HepG2 (cell line): ENCODE measurements around the gene IDNK. TPM values are rescaled to one million over a fixed set of nuclear protein-coding genes. Genes with fewer than 3 reads are reported as not detected.

ENCODE experiments used
- ARID4A ChIP-seq: sonication (generic); formaldehyde crosslinking; IDR thresholded peaks from 2 replicates; pipeline ENCODE4 v1.5.0; 2020; ENCODE audit warnings: mild to moderate bottlenecking, missing genetic modification reagents, borderline replicate concordance
- EP300 ChIP-seq, 3 experiments: sonication (generic) in 1 of 3; formaldehyde crosslinking in 1 of 3; IDR thresholded peaks; 2 replicates each; pipeline versions ENCODE4 v1.5.1 to v1.6.1; 2011 to 2020; ENCODE audit warnings: low read depth in 2 of 3, low read length in 2 of 3, borderline replicate concordance in 1 of 3, improper control_type of control experiment in 1 of 3, mild to moderate bottlenecking in 1 of 3, missing genetic modification reagents in 1 of 3, moderate library complexity in 1 of 3
- HMGXB3 ChIP-seq: sonication (generic); formaldehyde crosslinking; IDR thresholded peaks from 2 replicates; pipeline ENCODE4 v1.4.0; 2020; ENCODE audit warnings: missing genetic modification reagents, borderline replicate concordance
- KLF16 ChIP-seq, 2 experiments: sonication (generic) in 1 of 2; formaldehyde crosslinking in 1 of 2; IDR thresholded peaks; 2 replicates each; pipeline versions ENCODE4 v1.6.1 to v1.8.0; 2016 to 2023; ENCODE audit warnings: missing genetic modification reagents in 2 of 2, missing compliant biosample characterization in 1 of 2
- MED8 ChIP-seq: sonication (generic); formaldehyde crosslinking; IDR thresholded peaks from 2 replicates; pipeline ENCODE4 v1.8.1; 2023; ENCODE audit warnings: mild to moderate bottlenecking, missing genetic modification reagents; ENCODE audit not compliant: insufficient replicate concordance
- NFE2 ChIP-seq: sonication (generic); formaldehyde crosslinking; IDR thresholded peaks from 2 replicates; pipeline ENCODE4 v1.4.0; 2020; ENCODE audit warnings: missing genetic modification reagents
- PAF1 ChIP-seq: IDR thresholded peaks from 2 replicates; pipeline ENCODE4 v1.6.1; 2016; ENCODE audit warnings: missing genetic modification reagents, missing compliant biosample characterization
- REL ChIP-seq: sonication (generic); formaldehyde crosslinking; conservative IDR thresholded peaks from 2 replicates; pipeline ENCODE4 v1.8.0; 2022; ENCODE audit warnings: mild to moderate bottlenecking, missing genetic modification reagents, moderate library complexity
- SPEN ChIP-seq: sonication (generic); formaldehyde crosslinking; IDR thresholded peaks from 2 replicates; pipeline ENCODE4 v1.5.1; 2020; ENCODE audit warnings: low read depth, mild to moderate bottlenecking, missing genetic modification reagents
- TBX3 ChIP-seq: fragments of 450-650 bp; IDR thresholded peaks from 2 replicates; pipeline ENCODE4 v1.6.1; 2017; ENCODE audit warnings: antibody characterized with exemption, mild to moderate bottlenecking, inconsistent platforms, borderline replicate concordance
- TEF ChIP-seq: sonication (generic); formaldehyde crosslinking; IDR thresholded peaks from 2 replicates; pipeline ENCODE4 v1.5.0; 2020; ENCODE audit warnings: missing genetic modification reagents
- ZFP82 ChIP-seq: sonication (generic); formaldehyde crosslinking; IDR thresholded peaks from 2 replicates; pipeline ENCODE4 v1.5.1; 2020; ENCODE audit warnings: mild to moderate bottlenecking, missing genetic modification reagents, borderline replicate concordance
- ZFY ChIP-seq: sonication (generic); formaldehyde crosslinking; IDR thresholded peaks from 2 replicates; pipeline ENCODE4 v1.4.0; 2020; ENCODE audit warnings: missing genetic modification reagents
- ZNF598 ChIP-seq: sonication (generic); formaldehyde crosslinking; IDR thresholded peaks from 2 replicates; pipeline ENCODE4 v1.5.1; 2020; ENCODE audit warnings: mild to moderate bottlenecking, missing genetic modification reagents, borderline replicate concordance
- ZNF644 ChIP-seq: IDR thresholded peaks from 2 replicates; pipeline ENCODE4 v1.6.1; 2016; ENCODE audit warnings: low read depth
- ZNF816 ChIP-seq: sonication (generic); formaldehyde crosslinking; IDR thresholded peaks from 2 replicates; pipeline ENCODE4 v1.8.0; 2022; ENCODE audit warnings: missing genetic modification reagents, mild to moderate bottlenecking, borderline replicate concordance
- polyA plus RNA-seq, 8 experiments: library from polyadenylated mRNA; depleted of rRNA in 3 of 8; stranded (reverse) in 7 of 8; unstranded in 1 of 8; fragments of >200 nt; fragmentation: Illumina TruSeq in 4 of 8; extraction: Trizol in 4 of 8; gene quantifications; 2 replicates each; pipeline versions ENCODE4 v1.2.1 to v1.2.3, GENCODE V29; 2011 to 2016; ENCODE audit warnings: low read depth in 4 of 8, missing spikeins in 1 of 8, mixed read lengths in 1 of 8; ENCODE audit not compliant: insufficient read depth in 1 of 8
- total RNA-seq, 5 experiments: library from RNA; depleted of rRNA; stranded (reverse); fragments of >200 nt; fragmentation: Illumina TruSeq; extraction: Trizol; gene quantifications; 2 replicates each; pipeline ENCODE4 v1.2.3, GENCODE V29; 2016; ENCODE audit warnings: low read depth in 1 of 5
- TF ChIP-seq, protein P1 (sequence below): sonication (generic); formaldehyde crosslinking; IDR thresholded peaks from 2 replicates; pipeline ENCODE4 v1.8.1; 2023; ENCODE audit warnings: mild to moderate bottlenecking, missing genetic modification reagents, borderline replicate concordance
- TF ChIP-seq, protein P2 (sequence below): sonication (generic); formaldehyde crosslinking; IDR thresholded peaks from 2 replicates; pipeline ENCODE4 v1.5.0; 2020; ENCODE audit warnings: mild to moderate bottlenecking, missing genetic modification reagents, moderate library complexity

Gene IDNK
- total and polyA plus RNA-seq, 2 of the 13 experiments (the other 11 are each of a cell fraction or from before 2014, with no cell fraction given), result 3.1 to 4.8 TPM

DNA sequence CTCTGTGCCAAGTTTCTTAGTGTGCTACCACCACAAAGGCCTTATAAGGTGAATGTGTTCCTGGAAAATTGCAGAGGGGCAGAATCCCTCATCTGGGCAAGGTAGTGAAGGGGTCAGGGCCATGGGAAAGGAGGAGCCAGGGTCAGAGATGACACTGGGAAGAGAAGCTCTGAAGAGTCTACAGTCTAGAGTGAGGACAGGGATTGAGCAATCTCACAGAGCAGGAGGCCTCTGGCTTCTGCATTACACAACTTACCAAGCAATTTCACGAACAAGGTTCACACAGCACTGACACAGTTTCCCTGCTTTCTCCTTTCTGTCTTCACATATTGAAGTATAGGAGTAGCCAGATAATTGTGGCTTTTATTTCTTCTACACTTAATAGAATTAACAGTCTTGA is 24.5 kb upstream of the IDNK start (continued):
- TF ChIP-seq SPEN (no peak), ZNF598 (CRISPR knock-in tag) (no peak), EP300 (IDR thresholded peaks at IDR 0.05; ENCODE audit: low read depth in 2 of 2, low read length in 2 of 2) (peak in 1 of 2 experiments; percentile 43; a peak in 2 of 4 replicates), EP300 (CRISPR knock-in tag; IDR thresholded peaks at IDR 0.05; ENCODE audit: borderline replicate concordance) (no peak), MED8 (CRISPR knock-in tag) (no peak), NFE2 (CRISPR knock-in tag) (no peak), ARID4A (CRISPR knock-in tag) (no peak; the same call in 1 of the 2 replicates), PAF1 (CRISPR knock-in tag) (no peak), HMGXB3 (no peak), REL (CRISPR knock-in tag) (no peak), KLF16 (CRISPR knock-in tag; IDR thresholded peaks at IDR 0.05) (no peak), TEF (CRISPR knock-in tag) (peak; percentile 66; the same call in 1 of the 2 replicates), TBX3 (no peak), ZNF816 (CRISPR knock-in tag) (no peak), ZFP82 (CRISPR knock-in tag) (no peak), ZNF644 (0 out of 2 replicates have a peak, but pooled peaks have one; percentile 42), ZFY (CRISPR knock-in tag) (peak; percentile 39; the same call in 1 of the 2 replicates)
- TF ChIP-seq, protein P1, sequence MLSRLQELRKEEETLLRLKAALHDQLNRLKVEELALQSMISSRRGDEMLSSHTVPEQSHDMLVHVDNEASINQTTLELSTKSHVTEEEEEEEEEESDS (CRISPR knock-in tag), result no peak
- TF ChIP-seq, protein P2, sequence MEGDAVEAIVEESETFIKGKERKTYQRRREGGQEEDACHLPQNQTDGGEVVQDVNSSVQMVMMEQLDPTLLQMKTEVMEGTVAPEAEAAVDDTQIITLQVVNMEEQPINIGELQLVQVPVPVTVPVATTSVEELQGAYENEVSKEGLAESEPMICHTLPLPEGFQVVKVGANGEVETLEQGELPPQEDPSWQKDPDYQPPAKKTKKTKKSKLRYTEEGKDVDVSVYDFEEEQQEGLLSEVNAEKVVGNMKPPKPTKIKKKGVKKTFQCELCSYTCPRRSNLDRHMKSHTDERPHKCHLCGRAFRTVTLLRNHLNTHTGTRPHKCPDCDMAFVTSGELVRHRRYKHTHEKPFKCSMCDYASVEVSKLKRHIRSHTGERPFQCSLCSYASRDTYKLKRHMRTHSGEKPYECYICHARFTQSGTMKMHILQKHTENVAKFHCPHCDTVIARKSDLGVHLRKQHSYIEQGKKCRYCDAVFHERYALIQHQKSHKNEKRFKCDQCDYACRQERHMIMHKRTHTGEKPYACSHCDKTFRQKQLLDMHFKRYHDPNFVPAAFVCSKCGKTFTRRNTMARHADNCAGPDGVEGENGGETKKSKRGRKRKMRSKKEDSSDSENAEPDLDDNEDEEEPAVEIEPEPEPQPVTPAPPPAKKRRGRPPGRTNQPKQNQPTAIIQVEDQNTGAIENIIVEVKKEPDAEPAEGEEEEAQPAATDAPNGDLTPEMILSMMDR (CRISPR knock-in tag), result no peak
